Type B pancreatic cell (in vitro differentiated cells): ENCODE measurements around the gene TP53BP2. TPM values are rescaled to one million over a fixed set of nuclear protein-coding genes. Genes with fewer than 3 reads are reported as not detected.

Experiments used
- DNase-seq: peaks from one replicate; pipeline ENCODE4 v3.0.0; 2021; ENCODE audit warnings: mixed read lengths; ENCODE audit not compliant: unreplicated experiment; ENCODE audit errors: extremely low spot score
- H3K27ac Mint-ChIP-seq: 2 replicates; pipeline ENCODE4 v1.8.0; 2021; ENCODE audit warnings: mild to moderate bottlenecking, mixed read lengths
- H3K27me3 Mint-ChIP-seq: 2 replicates; pipeline ENCODE4 v1.8.0; 2021; ENCODE audit warnings: mixed read lengths
- H3K36me3 Mint-ChIP-seq: 2 replicates; pipeline ENCODE4 v1.8.0; 2021; ENCODE audit warnings: mixed read lengths
- H3K4me1 Mint-ChIP-seq: one replicate; pipeline ENCODE4 v1.8.0; 2021; ENCODE audit warnings: mixed read lengths; ENCODE audit not compliant: unreplicated experiment
- H3K4me3 Mint-ChIP-seq: 2 replicates; pipeline ENCODE4 v1.8.0; 2021; ENCODE audit warnings: mild to moderate bottlenecking, mixed read lengths
- H3K9me3 Mint-ChIP-seq: 2 replicates; pipeline ENCODE4 v1.8.0; 2021; ENCODE audit warnings: mixed read lengths
- CTCF ChIP-seq: fragments of 200-600 bp; sonication (generic); conservative IDR thresholded peaks from 2 replicates; pipeline ENCODE4 v1.5.0; 2021; ENCODE audit warnings: antibody characterized with exemption, mild to moderate bottlenecking
- total RNA-seq: library from RNA; stranded (reverse); gene quantifications from 2 replicates; pipeline ENCODE4 v1.2.1, GENCODE V29; 2021; ENCODE audit warnings: low replicate concordance

The TP53BP2 gene
- total RNA-seq, 1 donor from 2014 or later, result 67.2 TPM

- no peak for DNase-seq
- peaks cover 16% of the 10 kb centered on the region for H3K36me3 Mint-ChIP-seq
- no peaks in the 10 kb centered on the region for H3K27me3 Mint-ChIP-seq
- H3K4me3 Mint-ChIP-seq, result no peak overlapping the region
- no peaks in the 10 kb centered on the region for H3K9me3 Mint-ChIP-seq
- peaks cover 53% of the 10 kb centered on the region for H3K4me1 Mint-ChIP-seq
- peak overlapping the region; percentile 23 for H3K27ac Mint-ChIP-seq
- no peak for TF ChIP-seq CTCF
These were observed 111.6 kb downstream of the TP53BP2 start for GRCh38 chr1:223733898-223734852.

- Mint-ChIP-seq H3K9me3 (no peaks in the 10 kb centered on the region), H3K36me3 (peaks cover 18% of the 10 kb centered on the region), H3K4me3 (no peak overlapping the region), H3K27ac (peak overlapping the region; percentile 23), H3K27me3 (no peaks in the 10 kb centered on the region), H3K4me1 (peaks cover 49% of the 10 kb centered on the region)
- DNase-seq, result no peak
- no peak for TF ChIP-seq CTCF
These were observed 112.6 kb downstream of the TP53BP2 start for GRCh38 chr1:223732993-223733798.

GRCh38 chr1:223731133-223731770 is 114.5 kb downstream of the TP53BP2 start:
- Mint-ChIP-seq H3K9me3 (no peaks in the 10 kb centered on the region), H3K4me1 (peaks cover 53% of the 10 kb centered on the region), H3K4me3 (peak overlapping the region; percentile 40), H3K27ac (peak overlapping the region; percentile 65), H3K27me3 (no peaks in the 10 kb centered on the region), H3K36me3 (peaks cover 31% of the 10 kb centered on the region)
- no peak for TF ChIP-seq CTCF
- DNase-seq, result no peak

- Mint-ChIP-seq H3K27me3 (no peaks in the 10 kb centered on the region), H3K36me3 (peaks cover 31% of the 10 kb centered on the region), H3K4me1 (peaks cover 59% of the 10 kb centered on the region), H3K4me3 (peak overlapping the region; percentile 40), H3K27ac (peak overlapping the region; percentile 65), H3K9me3 (no peaks in the 10 kb centered on the region)
- TF ChIP-seq CTCF, result no peak
- DNase-seq, result no peak
These were observed 115.1 kb downstream of the TP53BP2 start for GRCh38 chr1:223730479-223731132.

GRCh38 chr1:223729906-223730305 is 115.8 kb downstream of the TP53BP2 start:
- H3K4me1 Mint-ChIP-seq, result peaks cover 59% of the 10 kb centered on the region
- H3K4me3 Mint-ChIP-seq, result no peak overlapping the region
- DNase-seq, result no peak
- TF ChIP-seq CTCF, result no peak
- no peak overlapping the region for H3K27ac Mint-ChIP-seq
- H3K36me3 Mint-ChIP-seq, result peaks cover 31% of the 10 kb centered on the region
- no peaks in the 10 kb centered on the region for H3K27me3 Mint-ChIP-seq
- no peaks in the 10 kb centered on the region for H3K9me3 Mint-ChIP-seq
